H9 (cell line): Measurements from ENCODE around the gene DCC. TPM values are rescaled to one million over a fixed set of nuclear protein-coding genes. Genes with fewer than 3 reads are reported as not detected.

Experiments used
- DNase-seq: peaks from one replicate; pipeline ENCODE4 v3.0.0-alpha.2; 2017
- H2AFZ ChIP-seq: one replicate; pipeline ENCODE4 v1.6.1; 2013; ENCODE audit warnings: mild to moderate bottlenecking, low read length, control low read depth, moderate library complexity
- H2AK5ac ChIP-seq: 2 replicates; pipeline ENCODE4 v1.6.1; 2013; ENCODE audit warnings: low read length, control low read depth, mixed read lengths; ENCODE audit not compliant: insufficient read length
- H2BK120ac ChIP-seq: one replicate; pipeline ENCODE4 v1.6.1; 2013; ENCODE audit warnings: low read depth, mild to moderate bottlenecking, low read length, control low read depth, inconsistent platforms; ENCODE audit not compliant: poor library complexity, severe bottlenecking
- H2BK12ac ChIP-seq: 2 replicates; pipeline ENCODE4 v1.6.1; 2013; ENCODE audit warnings: low read length, control low read depth, mixed read lengths, low read depth; ENCODE audit not compliant: insufficient read length
- H2BK15ac ChIP-seq: 2 replicates; pipeline ENCODE4 v1.6.1; 2013; ENCODE audit warnings: low read depth, low read length, control low read depth
- H2BK20ac ChIP-seq: one replicate; pipeline ENCODE4 v1.6.1; 2013; ENCODE audit warnings: low read depth, mild to moderate bottlenecking, low read length, control low read depth, inconsistent platforms; ENCODE audit not compliant: poor library complexity, severe bottlenecking
- H2BK5ac ChIP-seq: 2 replicates; pipeline ENCODE4 v1.6.1; 2013; ENCODE audit warnings: low read length, control low read depth, mixed read lengths; ENCODE audit not compliant: insufficient read length
- H3K14ac ChIP-seq: 2 replicates; pipeline ENCODE4 v1.6.1; 2013; ENCODE audit warnings: low read length, control low read depth; ENCODE audit not compliant: insufficient read depth
- H3K18ac ChIP-seq: 2 replicates; pipeline ENCODE4 v1.6.1; 2013; ENCODE audit warnings: low read depth, mild to moderate bottlenecking, mixed read lengths, low read length, control low read depth; ENCODE audit not compliant: insufficient read length
- H3K23ac ChIP-seq: 2 replicates; pipeline ENCODE4 v1.6.1; 2013; ENCODE audit warnings: low read length, control low read depth, mixed read lengths, low read depth; ENCODE audit not compliant: insufficient read length
- H3K23me2 ChIP-seq: 2 replicates; pipeline ENCODE4 v1.6.1; 2013; ENCODE audit warnings: low read depth, mild to moderate bottlenecking, mixed read lengths, low read length, control low read depth; ENCODE audit not compliant: insufficient read length, poor library complexity, severe bottlenecking
- H3K27ac ChIP-seq: 2 replicates; pipeline ENCODE4 v1.5.1; 2013; ENCODE audit warnings: low read length, control low read depth, mixed read lengths, low read depth; ENCODE audit not compliant: insufficient read length
- H3K27me3 ChIP-seq: 2 replicates; pipeline ENCODE4 v1.6.1; 2013; ENCODE audit warnings: low read length, control low read depth, inconsistent platforms; ENCODE audit not compliant: insufficient read depth
- H3K4ac ChIP-seq: 2 replicates; pipeline ENCODE4 v1.6.1; 2013; ENCODE audit warnings: low read depth, mild to moderate bottlenecking, control low read depth, inconsistent platforms, low read length, moderate library complexity
- H3K4me1 ChIP-seq: 2 replicates; pipeline ENCODE4 v1.6.1; 2013; ENCODE audit warnings: low read length, control low read depth, inconsistent platforms; ENCODE audit not compliant: insufficient read depth
- H3K4me2 ChIP-seq: 2 replicates; pipeline ENCODE4 v1.6.1; 2013; ENCODE audit warnings: low read length, control low read depth, mixed read lengths; ENCODE audit not compliant: insufficient read length, insufficient read depth
- H3K56ac ChIP-seq: 2 replicates; pipeline ENCODE4 v1.6.1; 2013; ENCODE audit warnings: low read depth, mild to moderate bottlenecking, mixed read lengths, low read length, control low read depth; ENCODE audit not compliant: insufficient read length
- H3K79me1 ChIP-seq: 2 replicates; pipeline ENCODE4 v1.6.1; 2013; ENCODE audit warnings: low read depth, mild to moderate bottlenecking, moderate library complexity, low read length, control low read depth, inconsistent platforms; ENCODE audit not compliant: insufficient read depth, poor library complexity, severe bottlenecking
- H3K79me2 ChIP-seq: 2 replicates; pipeline ENCODE4 v1.6.1; 2013; ENCODE audit warnings: low read length, control low read depth, inconsistent platforms; ENCODE audit not compliant: insufficient read depth
- H3K9ac ChIP-seq: 2 replicates; pipeline ENCODE4 v1.6.1; 2013; ENCODE audit warnings: low read length, control low read depth, mixed read lengths; ENCODE audit not compliant: insufficient read length; ENCODE audit errors: extremely low read depth
- H3K9me3 ChIP-seq: one replicate; pipeline ENCODE4 v1.6.1; 2013; ENCODE audit warnings: low read depth, low read length, inconsistent platforms; ENCODE audit not compliant: control insufficient read depth
- H3T11ph ChIP-seq: one replicate; pipeline ENCODE4 v1.6.1; 2013; ENCODE audit warnings: mild to moderate bottlenecking, low read length, control low read depth, inconsistent platforms
- H4K20me1 ChIP-seq: one replicate; pipeline ENCODE4 v1.6.1; 2013; ENCODE audit not compliant: control insufficient read depth, insufficient read length, insufficient read depth
- H4K5ac ChIP-seq: 2 replicates; pipeline ENCODE4 v1.6.1; 2013; ENCODE audit warnings: low read depth, mild to moderate bottlenecking, mixed read lengths, low read length, control low read depth; ENCODE audit not compliant: insufficient read length
- H4K8ac ChIP-seq: replicated peaks from 2 replicates; pipeline ENCODE4 v1.6.1; 2013; ENCODE audit warnings: low read length, control low read depth, mixed read lengths, low read depth; ENCODE audit not compliant: insufficient read length
- H4K91ac ChIP-seq: 2 replicates; pipeline ENCODE4 v1.6.1; 2013; ENCODE audit warnings: low read depth, mild to moderate bottlenecking, moderate library complexity, mixed read lengths, low read length, control low read depth; ENCODE audit not compliant: insufficient read length
- H3K27ac Mint-ChIP-seq, 3 experiments: 2 replicates in 2 of 3; 3 replicates in 1 of 3; pipeline ENCODE4 v1.8.0; 2020 to 2021; ENCODE audit warnings: mixed read lengths in 3 of 3, mild to moderate bottlenecking in 1 of 3, moderate library complexity in 1 of 3
- H3K27me3 Mint-ChIP-seq: 2 replicates; pipeline ENCODE4 v1.8.0; 2021; ENCODE audit warnings: low read depth, mild to moderate bottlenecking, moderate library complexity, mixed read lengths
- H3K36me3 Mint-ChIP-seq, 3 experiments: 2 replicates in 2 of 3; 3 replicates in 1 of 3; pipeline ENCODE4 v1.8.0; 2020 to 2021; ENCODE audit warnings: low read depth in 3 of 3, mixed read lengths in 3 of 3; ENCODE audit not compliant: insufficient read depth in 1 of 3
- H3K4me1 Mint-ChIP-seq, 2 experiments: 2 replicates each; pipeline ENCODE4 v1.8.0; 2020; ENCODE audit warnings: mixed read lengths in 2 of 2
- H3K4me3 Mint-ChIP-seq, 2 experiments: 2 replicates in 1 of 2; 3 replicates in 1 of 2; pipeline ENCODE4 v1.8.0; 2020 to 2021; ENCODE audit warnings: mild to moderate bottlenecking in 2 of 2, mixed read lengths in 2 of 2, moderate library complexity in 1 of 2
- H3K9me3 Mint-ChIP-seq, 2 experiments: 2 replicates in 1 of 2; 3 replicates in 1 of 2; pipeline ENCODE4 v1.8.0; 2020; ENCODE audit warnings: mild to moderate bottlenecking in 2 of 2, mixed read lengths in 2 of 2, moderate library complexity in 1 of 2
- WGBS: extraction: QIAGEN DNeasy Blood & Tissue Kit; methylation state at CpG from one replicate; pipeline ENCODE4 v1.1.7; 2013; ENCODE audit warnings: missing lambda C conversion rate, low lambda C conversion rate, mixed read lengths; ENCODE audit not compliant: insufficient read length; ENCODE audit errors: extremely low coverage; 5-methylcytosine and 5-hydroxymethylcytosine counted together
- total RNA-seq: library from RNA; stranded (reverse); gene quantifications from 2 replicates; pipeline ENCODE4 v1.2.1, GENCODE V29; 2021
- TF ChIP-seq, protein P1 (sequence below): fragments of 200-600 bp; sonication (generic); conservative IDR thresholded peaks from 3 replicates; pipeline ENCODE4 v1.8.0; 2021; ENCODE audit warnings: antibody characterized with exemption, mild to moderate bottlenecking

DCC gene
- total RNA-seq, 1 experiment from 2014 or later, result 0.35 TPM

DNA sequence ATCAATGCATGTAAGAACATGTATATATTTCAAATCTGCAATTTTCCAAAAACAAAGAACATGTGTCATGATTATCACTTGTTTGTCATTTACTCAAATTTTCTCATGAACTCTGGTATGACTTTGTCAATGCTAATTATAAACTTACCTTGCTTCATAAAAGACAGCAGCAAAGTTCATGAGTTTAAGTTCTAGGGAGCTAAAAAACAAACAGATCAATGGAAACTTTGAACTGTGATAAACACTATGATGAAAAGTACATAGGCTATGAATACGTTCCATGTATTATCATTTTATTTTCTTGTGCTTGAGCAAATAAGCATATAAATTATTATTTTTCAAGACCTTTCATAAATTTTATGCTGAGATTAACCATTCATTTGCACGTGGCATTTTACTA lies 943.7 kb downstream of the DCC start:
- H3K23ac ChIP-seq, result no peak overlapping the region
- no peaks in the 10 kb centered on the region for H3K9me3 ChIP-seq
- no peak overlapping the region for H3K27ac ChIP-seq
- H3K79me2 ChIP-seq, result no peaks in the 10 kb centered on the region
- H3K4ac ChIP-seq, result no peak overlapping the region
- no peak overlapping the region for H2AK5ac ChIP-seq
- H3K79me1 ChIP-seq, result no peaks in the 10 kb centered on the region
- TF ChIP-seq, protein P1, sequence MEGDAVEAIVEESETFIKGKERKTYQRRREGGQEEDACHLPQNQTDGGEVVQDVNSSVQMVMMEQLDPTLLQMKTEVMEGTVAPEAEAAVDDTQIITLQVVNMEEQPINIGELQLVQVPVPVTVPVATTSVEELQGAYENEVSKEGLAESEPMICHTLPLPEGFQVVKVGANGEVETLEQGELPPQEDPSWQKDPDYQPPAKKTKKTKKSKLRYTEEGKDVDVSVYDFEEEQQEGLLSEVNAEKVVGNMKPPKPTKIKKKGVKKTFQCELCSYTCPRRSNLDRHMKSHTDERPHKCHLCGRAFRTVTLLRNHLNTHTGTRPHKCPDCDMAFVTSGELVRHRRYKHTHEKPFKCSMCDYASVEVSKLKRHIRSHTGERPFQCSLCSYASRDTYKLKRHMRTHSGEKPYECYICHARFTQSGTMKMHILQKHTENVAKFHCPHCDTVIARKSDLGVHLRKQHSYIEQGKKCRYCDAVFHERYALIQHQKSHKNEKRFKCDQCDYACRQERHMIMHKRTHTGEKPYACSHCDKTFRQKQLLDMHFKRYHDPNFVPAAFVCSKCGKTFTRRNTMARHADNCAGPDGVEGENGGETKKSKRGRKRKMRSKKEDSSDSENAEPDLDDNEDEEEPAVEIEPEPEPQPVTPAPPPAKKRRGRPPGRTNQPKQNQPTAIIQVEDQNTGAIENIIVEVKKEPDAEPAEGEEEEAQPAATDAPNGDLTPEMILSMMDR, result no peak
- no peak overlapping the region for H3T11ph ChIP-seq
- no peak overlapping the region for H3K56ac ChIP-seq
- H3K36me3 Mint-ChIP-seq, result peaks cover 0 to 13% (median 9%) of the 10 kb centered on the region in 3 experiments; a peak in 6 of 7 replicates
- peaks cover 7 to 13% of the 10 kb centered on the region in 2 experiments; a peak in 4 of 5 replicates for H3K9me3 Mint-ChIP-seq
- H3K27me3 ChIP-seq, result no peaks in the 10 kb centered on the region
- H2BK120ac ChIP-seq, result no peak overlapping the region
- H2AFZ ChIP-seq, result no peak overlapping the region
- WGBS, result no CpG with 5 or more reads among the region's 2 CpGs
- no peak overlapping the region for H3K4me2 ChIP-seq
- no peak overlapping the region for H3K27ac Mint-ChIP-seq
- H3K4me3 Mint-ChIP-seq, result no peak overlapping the region
- H4K5ac ChIP-seq, result no peak overlapping the region
- no peak overlapping the region for H2BK20ac ChIP-seq
- H3K14ac ChIP-seq, result no peak overlapping the region
- no peak overlapping the region for H2BK5ac ChIP-seq
- no peak overlapping the region for H4K8ac ChIP-seq
- H3K18ac ChIP-seq, result no peak overlapping the region
- H2BK15ac ChIP-seq, result no peak overlapping the region
- H3K4me1 Mint-ChIP-seq, result no peaks in the 10 kb centered on the region
- H3K27me3 Mint-ChIP-seq, result no peaks in the 10 kb centered on the region
- H3K9ac ChIP-seq, result no peak overlapping the region
- H4K91ac ChIP-seq, result no peak overlapping the region
- no peak overlapping the region for H2BK12ac ChIP-seq
- no peaks in the 10 kb centered on the region for H3K23me2 ChIP-seq
- no peak for DNase-seq
- H4K20me1 ChIP-seq, result no peaks in the 10 kb centered on the region
- H3K4me1 ChIP-seq, result no peaks in the 10 kb centered on the region
